Measurements from ENCODE around the gene HRH1.
"Not testable (repeated sequence)": the region's sequence is repeated elsewhere in the genome, so short reads cannot be mapped to it uniquely, and the experiment has no call there.

Gene HRH1

DNA sequence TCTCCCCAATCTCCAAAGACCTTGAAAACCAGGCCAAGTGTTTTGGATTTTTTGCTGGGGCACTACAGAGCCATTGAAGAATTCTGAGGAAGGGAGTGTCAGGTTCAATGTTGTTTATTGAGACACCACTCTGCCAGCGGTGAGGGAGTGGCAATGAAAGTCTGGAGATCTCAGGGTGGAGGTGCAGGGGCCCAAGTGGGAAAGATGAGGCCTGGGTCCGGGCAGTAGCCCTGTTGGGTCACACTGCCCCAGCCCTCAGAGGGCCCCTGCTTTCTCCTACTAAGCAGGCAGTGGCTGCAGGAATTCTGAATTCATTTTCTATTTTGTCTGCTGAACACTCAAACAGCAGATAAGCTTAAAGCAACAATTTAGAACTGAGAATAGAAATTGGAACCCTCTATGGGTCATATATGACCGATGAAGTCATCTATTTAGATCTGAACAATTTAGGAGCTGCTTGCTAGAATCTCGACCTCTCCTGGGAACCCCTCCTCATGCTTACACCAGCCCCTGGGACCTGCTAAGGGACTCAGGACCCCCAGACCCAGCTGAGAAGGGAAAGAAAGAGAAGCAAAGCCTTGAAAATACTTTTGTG is 17.9 kb downstream of the HRH1 start:
- no peak for DNase-seq (ENCODE audit: low spot score)

DNA sequence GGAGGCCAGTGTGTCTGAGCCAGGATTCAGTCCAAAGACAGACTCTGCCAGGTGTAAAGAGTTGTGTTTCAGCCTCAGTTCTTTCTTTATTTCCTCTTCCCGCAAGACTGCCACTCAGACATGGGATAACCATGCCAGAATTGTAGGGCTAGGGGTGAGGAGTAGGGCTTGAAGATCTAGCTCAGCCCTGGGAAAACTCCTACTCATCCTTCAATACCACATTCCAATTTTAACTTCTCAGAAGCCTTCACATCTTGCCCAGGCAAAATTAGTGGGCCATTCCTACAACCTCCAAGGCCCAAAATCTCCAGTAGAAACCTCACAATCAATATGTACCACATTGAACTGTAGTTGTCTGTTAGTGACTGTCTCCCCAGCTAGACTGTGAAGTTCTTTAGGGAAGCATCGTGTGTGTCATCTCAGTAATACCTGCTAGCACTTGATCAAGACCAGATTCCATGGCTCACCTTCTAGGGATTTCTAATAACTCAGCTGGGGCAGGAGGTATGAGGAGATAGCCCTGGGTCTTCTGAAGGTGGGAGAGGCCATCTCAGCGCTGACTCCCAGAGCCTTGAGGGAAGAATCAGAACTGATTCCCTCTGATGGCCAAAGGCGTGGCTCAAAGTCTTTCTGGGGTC is 19.7 kb downstream of the HRH1 start:
- no peak for DNase-seq (ENCODE audit: low spot score)

DNA sequence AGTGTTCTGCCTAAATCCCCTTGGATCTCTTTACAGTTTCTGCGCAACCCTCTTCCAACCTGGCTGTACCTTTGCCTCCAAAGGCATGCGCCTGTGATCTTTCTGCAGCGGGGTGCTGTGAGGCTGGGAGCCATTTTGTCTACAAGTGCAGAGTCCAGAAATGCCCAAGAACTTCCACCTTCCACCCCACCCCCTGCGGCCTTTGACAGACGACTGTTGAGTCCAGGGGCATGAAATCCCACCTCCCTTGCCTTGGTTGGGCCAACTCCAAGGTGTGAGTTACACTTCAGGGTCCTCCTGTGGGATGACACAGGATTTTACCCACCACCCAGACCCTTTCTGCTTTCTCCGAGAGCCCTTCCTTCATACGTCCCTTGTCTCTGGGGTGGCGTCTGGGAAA is 24.1 kb downstream of the HRH1 start:
- no peak for DNase-seq (ENCODE audit: low spot score)

DNA sequence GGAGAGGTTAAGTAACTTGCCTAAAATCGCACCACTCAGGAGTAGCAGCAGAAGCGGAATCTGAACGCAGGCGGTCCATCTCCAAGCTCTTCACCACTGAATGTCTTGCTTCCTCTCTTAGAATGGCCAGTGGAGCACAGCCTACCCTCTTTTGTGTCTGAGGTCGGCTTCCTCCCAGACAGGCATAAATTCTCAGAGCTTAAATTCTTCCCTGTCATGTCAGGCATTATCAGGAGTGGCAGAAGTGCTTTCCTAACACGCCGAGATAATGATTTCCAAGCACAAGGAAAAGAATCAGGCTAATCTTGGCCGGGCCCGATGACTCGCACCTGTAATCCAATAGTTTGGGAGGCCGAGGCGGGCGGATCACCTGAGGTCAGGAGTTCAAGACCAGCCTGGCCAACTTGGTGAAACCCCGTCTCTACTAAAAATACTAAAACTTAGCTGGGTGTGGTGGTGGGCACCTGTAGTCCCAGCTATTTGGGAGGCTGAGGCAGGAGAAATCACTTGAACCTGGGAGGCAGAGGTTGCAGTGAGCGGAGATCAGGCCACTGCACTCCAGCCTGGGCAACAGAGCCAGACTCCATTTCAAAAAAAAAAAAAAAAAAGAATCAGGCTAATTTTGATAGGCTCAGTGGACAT is 30.2 kb downstream of the HRH1 start:
- not testable (repeated sequence) for DNase-seq (ENCODE audit: low spot score)

- DNase-seq (ENCODE audit: low spot score), result no peak
These were observed 30.9 kb downstream of the HRH1 start for GRCh38 chr3:11185144-11185543.

GRCh38 chr3:11185564-11186317 is 31.4 kb downstream of the HRH1 start:
- no peak for DNase-seq (ENCODE audit: low spot score)

GRCh38 chr3:11186318-11186692 is 32.0 kb downstream of the HRH1 start:
- no peak for DNase-seq (ENCODE audit: low spot score)

GRCh38 chr3:11186771-11187191 is 32.5 kb downstream of the HRH1 start:
- DNase-seq (ENCODE audit: low spot score), result no peak

DNA sequence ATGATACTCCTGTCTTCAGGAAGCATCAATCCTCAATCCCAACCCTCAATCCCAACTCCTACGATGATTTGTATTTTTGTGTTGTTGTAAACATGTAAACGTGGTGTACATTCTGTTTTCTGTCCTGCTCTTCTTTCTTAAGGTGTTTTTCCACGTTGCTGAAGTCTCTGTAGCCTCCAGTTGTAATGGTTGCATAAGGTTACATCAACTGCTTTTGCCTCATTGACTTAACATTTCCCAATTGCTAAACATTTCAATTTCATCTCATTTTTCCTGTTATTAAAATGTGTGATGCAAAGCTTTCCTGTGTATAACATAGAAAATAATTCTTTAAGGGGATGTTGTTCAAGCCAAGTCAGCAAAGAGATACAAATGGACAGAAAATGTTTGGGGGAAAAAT is 33.4 kb downstream of the HRH1 start:
- DNase-seq (ENCODE audit: low spot score), result no peak

DNA sequence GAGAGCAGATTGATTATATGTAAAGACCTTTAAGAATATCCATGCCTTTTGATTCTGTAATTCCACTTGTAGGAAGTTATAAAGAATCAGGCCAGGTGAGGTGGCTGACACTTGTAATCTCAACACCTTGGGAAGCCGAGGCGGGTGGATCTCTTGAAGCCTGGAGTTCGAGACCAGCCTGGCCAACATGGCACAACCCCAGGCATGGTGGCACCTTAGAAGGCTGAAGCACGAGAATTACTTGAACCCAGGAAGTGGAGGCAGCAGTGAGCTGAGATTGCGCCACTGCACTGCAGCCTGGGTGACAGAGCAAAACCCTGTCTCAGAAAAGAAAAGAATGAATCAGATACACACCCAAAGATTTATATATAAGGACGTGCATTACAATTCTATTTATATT is 33.9 kb downstream of the HRH1 start:
- no peak for DNase-seq (ENCODE audit: low spot score)

GRCh38 chr3:11195201-11195600 is 40.9 kb downstream of the HRH1 start:
- no peak for DNase-seq (ENCODE audit: low spot score)

GRCh38 chr3:11195721-11196332 is 41.5 kb downstream of the HRH1 start:
- no peak for DNase-seq (ENCODE audit: low spot score)

GRCh38 chr3:11197484-11197883 is 43.2 kb downstream of the HRH1 start:
- DNase-seq (ENCODE audit: low spot score), result no peak

GRCh38 chr3:11198070-11198469 is 43.8 kb downstream of the HRH1 start:
- no peak for DNase-seq (ENCODE audit: low spot score)

GRCh38 chr3:11198495-11198894 is 44.2 kb downstream of the HRH1 start:
- DNase-seq (ENCODE audit: low spot score), result no peak

DNA sequence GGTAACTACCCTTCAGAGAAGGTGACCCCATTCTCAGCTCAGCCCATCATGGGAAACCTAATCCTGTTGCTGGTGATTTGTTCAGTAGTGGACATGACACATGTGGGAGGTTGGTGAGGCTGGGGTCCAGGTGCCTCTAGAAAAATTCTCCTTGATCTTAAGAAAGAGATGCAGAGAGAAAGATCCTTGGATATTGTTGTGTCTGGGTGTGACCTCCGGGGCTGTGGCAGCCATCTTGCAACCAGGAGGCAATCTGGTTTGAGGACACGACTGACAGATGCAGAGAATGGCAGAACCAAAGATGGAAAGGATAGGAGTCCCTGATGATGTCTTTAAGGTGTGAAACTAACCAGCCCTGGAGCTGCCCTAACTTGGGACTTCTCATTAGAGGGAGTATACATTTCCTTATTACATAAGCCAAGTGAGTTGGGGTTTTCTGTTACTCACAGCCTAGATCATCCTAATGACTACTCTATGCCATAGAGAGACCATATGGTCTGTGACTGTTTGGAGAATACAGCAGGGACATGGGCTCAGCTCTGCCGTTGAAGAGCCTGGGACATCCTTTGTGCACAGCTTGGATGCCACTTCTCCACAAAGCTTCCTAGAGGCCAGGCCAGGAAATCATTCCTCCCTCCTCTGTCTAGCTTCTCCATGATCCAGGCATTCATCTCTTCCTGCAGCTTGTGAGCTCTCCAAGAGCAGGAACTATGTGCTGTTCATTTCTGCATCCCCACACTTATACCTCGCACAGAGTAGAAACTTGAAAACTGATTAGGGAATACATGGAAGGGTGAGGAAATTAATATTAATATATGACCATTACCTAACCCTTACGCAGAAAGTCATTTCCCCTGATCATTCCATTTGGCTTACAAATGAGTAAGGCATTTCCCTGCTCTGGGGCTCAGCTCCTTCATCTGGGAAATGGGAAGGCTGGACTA is 45.9 kb downstream of the HRH1 start:
- no peak for DNase-seq (ENCODE audit: low spot score)

GRCh38 chr3:11201251-11202019 is 47.1 kb downstream of the HRH1 start:
- DNase-seq (ENCODE audit: low spot score), result no peak

GRCh38 chr3:11203961-11204360 is 49.7 kb downstream of the HRH1 start:
- DNase-seq (ENCODE audit: low spot score), result no peak

GRCh38 chr3:11204697-11205348 is 50.5 kb downstream of the HRH1 start:
- no peak for DNase-seq (ENCODE audit: low spot score)

DNA sequence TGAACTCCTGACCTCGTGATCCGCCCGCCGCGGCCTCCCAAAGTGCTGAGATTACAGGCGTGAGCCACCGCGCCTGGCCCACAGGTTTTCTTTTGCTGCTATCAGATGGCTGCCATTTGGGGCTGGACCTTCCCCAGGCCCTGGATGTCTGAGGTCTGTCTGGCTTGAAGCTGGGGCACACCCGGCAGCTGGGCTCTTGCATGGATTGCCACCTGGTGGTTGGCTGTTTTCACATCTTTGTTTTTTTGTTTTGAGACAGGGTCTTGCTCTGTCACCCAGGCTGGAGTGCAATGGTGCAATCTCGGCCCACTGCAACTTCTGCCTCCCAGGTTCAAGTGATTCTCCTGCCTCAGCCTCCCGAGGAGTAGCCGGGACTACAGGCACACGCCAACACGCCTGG is 51.6 kb downstream of the HRH1 start:
- DNase-seq (ENCODE audit: low spot score), result not testable (repeated sequence)

Data from COLO829 (cell line).